Left lobe of liver (tissue), 2 donors: ENCODE results near the gene TARS1. TPM values are rescaled to one million over a fixed set of nuclear protein-coding genes. Genes with fewer than 3 reads are reported as not detected.

ENCODE experiments used
- ATAC-seq: fragments of 200-7000 bp; cut with Tn5 transposase; one replicate; pipeline ENCODE4 v1.9.1; 2020; ENCODE audit warnings: mild to moderate bottlenecking, moderate library complexity
- DNase-seq: peaks from one replicate; pipeline ENCODE4 v3.0.0-alpha.2; 2020; ENCODE audit warnings: low spot score
- total RNA-seq: library from RNA; stranded (reverse); gene quantifications from one replicate; pipeline ENCODE4 v1.2.1, GENCODE V29; 2021
- donor health status: DM: no; HTN: no; CAD: no; lungs with moderate emphysema.
- donor health status: DM: no; HTN: yes; CAD: no.

The TARS1 gene
- total RNA-seq: 51.9 TPM

GRCh38 chr5:33440482-33441240, at the start of gene TARS1:
TARS1 (plus strand) TSS chr5:33440965; CDS start chr5:33441087, 122 bp downstream.
- ATAC-seq (peak; percentile 90), DNase-seq (peak; percentile 99)

DNA sequence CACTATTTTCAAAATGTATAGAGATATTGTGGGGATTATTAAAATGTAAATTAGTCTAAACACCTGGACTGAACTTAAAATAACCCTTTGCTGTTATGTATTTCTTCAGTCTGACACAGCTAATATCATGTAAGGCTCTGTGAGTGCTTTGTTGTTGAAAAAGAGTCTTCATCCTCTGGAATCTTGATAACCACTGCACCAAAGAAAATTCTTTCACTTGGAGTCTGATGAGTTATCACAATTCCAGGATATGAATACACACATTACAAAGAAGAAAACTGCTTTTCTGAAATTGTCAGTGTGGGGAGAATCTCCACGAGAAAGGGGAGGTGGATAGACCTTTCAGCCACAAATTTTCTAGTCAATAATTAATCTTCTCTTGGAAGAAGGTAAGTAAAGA, 42.3 kb upstream of the TARS1 start:
- DNase-seq (no peak), ATAC-seq (no peak)

DNA sequence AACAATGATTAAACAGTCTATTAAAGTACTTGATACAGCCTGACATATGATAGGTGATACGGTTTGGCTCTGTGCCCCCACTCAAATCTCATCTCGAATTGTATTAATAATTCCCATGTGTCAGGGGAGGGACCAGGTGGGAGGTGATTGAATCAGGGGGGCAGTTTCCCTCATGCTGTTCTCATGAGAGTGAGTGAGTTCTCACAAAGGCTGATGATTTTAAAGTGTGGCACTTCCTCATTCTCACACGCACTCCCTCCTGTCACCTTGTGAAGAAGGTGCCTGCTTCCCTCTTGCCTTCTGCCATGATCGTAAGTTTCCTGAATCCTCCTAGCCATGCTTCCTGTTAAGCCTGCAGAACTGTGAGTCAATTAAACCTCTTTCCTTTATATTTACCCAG, 40.1 kb upstream of the TARS1 start:
- ATAC-seq: no peak

DNA sequence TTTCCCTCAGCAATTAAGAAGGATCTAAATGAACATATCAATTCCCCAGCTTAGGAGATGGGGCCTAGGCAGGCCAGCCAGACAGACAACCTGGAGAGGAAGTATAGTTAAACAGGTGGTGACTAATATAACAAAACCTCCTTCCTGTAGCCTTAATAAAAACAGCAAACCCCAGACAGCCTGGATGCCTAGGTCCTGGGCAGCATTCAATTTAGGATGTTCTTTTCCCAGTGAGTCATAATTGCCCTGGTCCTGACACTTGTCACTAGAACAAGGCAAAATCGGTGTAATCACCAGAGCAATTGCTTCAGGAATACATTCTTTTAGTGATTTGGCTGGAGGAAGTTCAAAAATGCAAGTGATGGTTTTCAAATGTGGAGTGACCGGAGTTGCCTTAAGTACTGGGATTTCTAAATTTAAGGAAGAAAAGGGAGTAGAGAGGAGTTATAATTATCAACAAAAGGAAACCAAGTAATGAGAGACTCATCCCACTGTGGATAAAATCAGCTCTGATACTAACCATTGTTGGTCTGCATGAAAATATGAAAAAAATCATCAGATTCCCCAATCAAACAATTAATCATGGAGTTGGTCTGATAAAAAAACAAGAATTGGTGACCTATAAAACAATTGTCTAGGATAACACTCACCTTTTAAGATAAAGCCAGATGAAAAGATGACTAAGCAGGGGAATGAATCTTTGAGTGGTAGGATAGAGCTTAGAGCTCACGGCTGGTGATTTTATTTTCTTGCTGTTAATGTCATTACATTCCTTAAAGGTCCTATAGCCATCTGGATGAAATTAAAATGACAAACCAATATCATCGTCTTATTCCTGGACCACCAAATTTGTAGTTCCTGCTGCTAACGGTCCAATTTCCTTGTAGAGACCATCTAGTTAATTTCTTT, 39.0 kb upstream of the TARS1 start:
- no peak for DNase-seq
- no peak for ATAC-seq

More for the DNA sequence above, 40.1 kb upstream of the TARS1 start:
- DNase-seq: no peak

GRCh38 chr5:33403187-33403586, 37.6 kb upstream of the TARS1 start:
- DNase-seq: no peak
- ATAC-seq: no peak

GRCh38 chr5:33408816-33409215, 31.9 kb upstream of the TARS1 start:
- no peak for ATAC-seq

DNA sequence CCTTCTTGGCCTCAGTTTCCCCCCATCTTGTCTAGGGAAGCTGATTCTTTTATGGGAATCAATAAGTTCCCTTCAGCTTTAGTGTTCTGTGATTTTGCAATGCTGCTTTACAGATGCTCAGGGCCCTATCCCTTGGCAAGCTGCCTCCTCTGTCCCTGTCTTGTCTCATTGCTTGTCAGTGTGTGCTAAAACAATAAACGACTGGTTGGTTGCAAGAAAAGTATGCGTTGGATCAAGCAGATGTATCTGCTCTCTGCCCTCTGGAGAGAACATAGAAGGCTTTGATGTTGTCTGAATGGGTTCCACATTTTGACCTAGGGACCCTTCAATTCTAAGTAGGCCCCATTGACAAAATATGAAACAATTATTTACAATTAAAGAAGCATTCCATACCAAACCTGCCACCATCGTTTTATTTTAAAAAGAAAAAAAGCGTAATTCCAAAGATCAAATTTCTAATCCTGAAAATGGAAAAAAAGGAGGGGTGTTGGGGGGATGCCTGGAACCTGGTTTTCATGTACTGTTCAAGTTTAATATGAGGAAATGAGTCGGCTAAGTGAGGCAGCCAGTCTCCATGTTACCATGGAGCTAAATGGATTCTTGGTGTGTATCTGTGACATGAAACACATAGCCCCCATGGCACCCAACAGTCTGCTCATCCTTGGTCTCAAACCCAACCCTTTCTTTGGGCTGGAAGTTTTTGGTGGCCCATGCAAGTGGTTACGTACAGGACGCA, 31.2 kb upstream of the TARS1 start:
- DNase-seq (no peak), ATAC-seq (no peak)

More at GRCh38 chr5:33408816-33409215, 31.9 kb upstream of the TARS1 start:
- no peak for DNase-seq

GRCh38 chr5:33410221-33410620, 30.5 kb upstream of the TARS1 start:
- DNase-seq: no peak
- no peak for ATAC-seq

DNA sequence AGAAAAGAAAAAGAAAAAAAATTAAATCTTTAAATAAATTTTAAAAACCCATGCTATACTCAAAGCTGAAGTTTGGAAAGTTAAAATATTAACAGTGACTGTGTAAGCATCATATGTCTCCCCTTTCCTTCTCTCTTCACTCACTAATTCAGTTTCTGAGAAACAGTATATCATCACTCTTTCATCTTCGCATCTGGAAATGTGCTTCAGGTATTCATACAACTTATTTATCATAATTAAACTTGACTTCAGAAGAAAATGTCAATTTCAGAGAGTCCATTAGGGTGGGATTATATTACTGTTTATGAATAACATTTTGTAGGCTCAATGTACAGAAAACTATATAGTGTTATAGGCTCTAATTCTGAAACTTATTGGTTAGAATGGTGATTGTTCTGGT, 29.3 kb upstream of the TARS1 start:
- ATAC-seq (no peak), DNase-seq (no peak)

DNA sequence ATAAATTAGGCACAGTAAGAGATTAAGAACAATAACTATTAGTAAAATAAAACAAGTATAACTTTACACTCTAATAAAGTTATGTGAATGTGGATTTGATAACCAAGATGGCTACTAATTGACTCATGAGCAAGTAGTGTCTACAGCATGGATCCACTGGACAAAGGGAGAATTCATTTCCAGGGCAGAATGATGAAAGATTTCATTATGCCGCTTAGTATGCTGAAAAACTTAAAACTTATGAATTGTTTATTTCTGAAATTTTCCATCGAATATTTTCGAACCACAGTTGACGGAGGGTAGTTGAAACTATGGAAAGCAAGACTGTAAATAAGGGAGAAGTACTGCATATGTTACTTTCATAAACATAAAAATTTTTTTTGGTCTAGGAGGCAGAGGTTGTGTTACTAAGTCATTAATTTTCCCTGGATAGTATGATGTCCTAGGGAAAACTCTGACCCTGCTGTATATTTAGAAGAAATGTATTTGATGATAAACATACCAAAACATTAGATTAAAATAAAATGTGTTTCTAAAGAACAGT, 24.9 kb upstream of the TARS1 start:
- DNase-seq (no peak), ATAC-seq (no peak)

- no peak for DNase-seq
- no peak for ATAC-seq
These were observed 23.1 kb upstream of the TARS1 start for GRCh38 chr5:33417632-33418031.

DNA sequence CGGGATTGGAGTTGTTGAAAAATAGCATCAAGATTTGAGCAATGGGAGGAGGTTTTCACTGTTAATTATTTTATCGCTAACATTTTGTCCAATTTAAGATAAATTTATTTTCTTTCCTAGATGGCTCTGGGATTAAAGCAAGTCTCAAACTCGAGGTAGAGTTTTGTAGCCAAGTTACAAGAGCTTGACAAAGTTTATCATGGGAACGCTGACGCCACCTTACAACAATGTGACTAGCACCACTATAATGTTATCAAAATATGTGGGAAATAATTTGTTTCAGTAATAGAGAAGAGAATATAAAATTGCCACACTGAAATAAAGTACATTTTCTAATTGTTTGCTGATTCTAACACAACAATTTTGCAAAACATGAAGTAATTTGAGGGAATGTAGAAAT, 19.8 kb upstream of the TARS1 start:
- DNase-seq: no peak
- no peak for ATAC-seq

GRCh38 chr5:33422191-33422590, 18.6 kb upstream of the TARS1 start:
- no peak for DNase-seq

GRCh38 chr5:33423018-33423630, 17.6 kb upstream of the TARS1 start:
- DNase-seq (no peak), ATAC-seq (peak; percentile 69)

More at GRCh38 chr5:33422191-33422590, 18.6 kb upstream of the TARS1 start:
- ATAC-seq: no peak

- ATAC-seq (no peak), DNase-seq (no peak)
These were observed 15.5 kb upstream of the TARS1 start for GRCh38 chr5:33425314-33425713.

GRCh38 chr5:33430983-33431382, 9.8 kb upstream of the TARS1 start:
- DNase-seq: no peak
- ATAC-seq: no peak

GRCh38 chr5:33432656-33433055, 8.1 kb upstream of the TARS1 start:
- ATAC-seq: peak; percentile 42
- no peak for DNase-seq

DNA sequence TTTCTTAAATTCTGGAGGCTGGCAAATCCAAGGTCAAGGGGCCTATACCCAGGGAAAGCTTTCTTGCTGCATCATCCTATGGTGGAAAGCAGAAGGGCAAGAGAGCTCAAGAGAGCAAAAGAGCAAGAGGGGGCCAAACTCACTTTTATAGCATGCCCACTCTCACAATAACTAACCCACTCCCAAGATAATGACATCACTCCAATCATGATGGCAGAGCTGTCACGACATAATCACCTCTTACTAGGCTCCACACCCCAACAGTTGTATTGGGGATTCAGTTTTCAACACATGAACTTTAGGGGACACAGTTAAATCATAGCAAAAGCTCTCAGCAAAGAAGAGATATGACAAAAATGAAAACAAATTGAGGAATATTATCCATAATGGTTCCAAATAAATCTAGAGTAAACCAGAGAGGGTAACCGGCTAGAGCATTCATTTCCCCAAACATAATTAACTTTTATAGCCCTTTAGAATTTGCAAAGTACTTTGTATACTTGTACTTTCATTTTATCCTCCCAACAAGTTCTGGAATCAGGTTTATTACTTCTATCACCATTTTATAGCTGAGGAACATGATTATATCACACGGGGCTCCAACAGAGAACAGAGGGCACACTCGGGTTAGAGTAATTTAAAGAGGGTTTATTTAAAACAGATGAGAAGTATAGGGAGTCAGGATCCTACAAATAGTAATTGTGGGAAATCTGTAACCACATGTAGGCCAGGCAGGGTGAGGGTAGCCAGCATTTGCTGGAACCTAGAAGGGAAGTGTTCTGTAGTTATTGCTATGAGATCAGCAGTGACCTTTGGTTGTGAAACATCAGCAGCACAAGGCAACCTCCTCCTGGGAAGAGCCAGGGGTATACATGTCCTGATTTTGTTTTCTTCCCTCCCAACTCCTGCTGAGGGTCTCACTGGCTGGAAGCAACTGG, 7.2 kb upstream of the TARS1 start:
- DNase-seq: no peak
- ATAC-seq: peak; percentile 68

DNA sequence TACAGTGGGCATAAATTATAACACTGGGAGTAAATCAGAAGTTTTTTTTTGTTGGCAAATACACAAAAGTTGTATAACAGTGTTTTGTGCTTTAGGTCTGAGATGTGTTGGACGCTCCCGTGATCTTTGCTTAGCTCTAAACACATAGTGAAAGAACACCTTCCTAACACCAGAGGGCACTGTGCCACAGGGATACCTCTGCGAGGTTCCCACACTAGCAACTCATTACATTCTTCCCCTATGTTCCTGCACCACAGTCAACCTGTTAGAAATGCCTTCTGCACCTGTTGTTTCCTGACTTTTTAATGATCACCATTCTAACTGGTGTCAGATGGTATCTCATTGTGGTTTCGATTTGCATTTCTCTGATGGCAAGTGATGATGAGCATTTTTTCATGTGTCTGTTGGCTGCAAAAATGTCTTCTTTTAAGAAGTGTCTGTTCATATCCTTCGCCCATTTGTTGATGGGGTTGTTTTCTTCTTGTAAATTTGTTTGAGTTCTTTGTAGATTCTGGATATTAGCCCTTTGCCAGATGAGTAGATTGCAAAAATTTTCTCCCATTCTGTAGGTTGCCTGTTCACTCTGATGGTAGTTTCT, 4.8 kb upstream of the TARS1 start:
- ATAC-seq (peak; percentile 66), DNase-seq (peak; percentile 62)
